OCI-LY3 (cell line): ENCODE data around the gene OSBPL6.

Experiments used
- H2AFZ ChIP-seq: fragments of 200-600, 300-600 bp; shearing (Covaris generic); 2 replicates; pipeline ENCODE4 v1.6.0; 2014; ENCODE audit warnings: antibody characterized with exemption, low read depth, low read length
- H3K27ac ChIP-seq: fragments of 200-600, 300-600 bp; sonication (generic); 2 replicates; pipeline ENCODE4 v1.5.1; 2014; ENCODE audit warnings: mild to moderate bottlenecking, low read length, moderate library complexity, mixed read lengths
- H3K27me3 ChIP-seq: fragments of 200-600, 300-600 bp; sonication (generic); 2 replicates; pipeline ENCODE4 v1.6.1; 2014; ENCODE audit warnings: low read depth, low read length, mixed read lengths
- H3K36me3 ChIP-seq: fragments of 200-600, 300-600 bp; sonication (generic); replicated peaks from 2 replicates; pipeline ENCODE3; 2014; ENCODE audit warnings: low read depth, low read length, mixed read lengths
- H3K4me1 ChIP-seq: fragments of 300-600, 200-600 bp; sonication (generic); 2 replicates; pipeline ENCODE4 v1.6.1; 2014; ENCODE audit warnings: low read length, mixed read lengths
- H3K4me2 ChIP-seq: fragments of 200-600, 300-600 bp; sonication (generic); 2 replicates; pipeline ENCODE4 v1.6.1; 2014; ENCODE audit warnings: low read length, mixed read lengths
- H3K4me3 ChIP-seq: fragments of 300-600, 200-600 bp; sonication (generic); 2 replicates; pipeline ENCODE4 v1.5.1; 2014; ENCODE audit warnings: antibody characterized with exemption, mild to moderate bottlenecking, low read length, moderate library complexity
- H3K79me2 ChIP-seq: fragments of 300-600, 200-600 bp; shearing (Covaris generic); 2 replicates; pipeline ENCODE4 v1.6.1; 2014; ENCODE audit warnings: mild to moderate bottlenecking, low read length, mixed read lengths
- H3K9ac ChIP-seq: fragments of 300-600, 200-600 bp; shearing (Covaris generic); 2 replicates; pipeline ENCODE4 v1.6.0; 2014; ENCODE audit warnings: mild to moderate bottlenecking, low read length, moderate library complexity
- H3K9me3 ChIP-seq: fragments of 200-600, 300-600 bp; shearing (Covaris generic); 2 replicates; pipeline ENCODE4 v1.6.1; 2014; ENCODE audit warnings: low read length, mixed read lengths; ENCODE audit not compliant: insufficient read depth
- H4K20me1 ChIP-seq: fragments of 200-600, 300-600 bp; sonication (generic); 2 replicates; pipeline ENCODE4 v1.6.1; 2016; ENCODE audit warnings: low read length, mixed read lengths; ENCODE audit not compliant: insufficient read depth
- CTCF ChIP-seq: fragments of 200-600, 300-600 bp; sonication (generic); IDR thresholded peaks from 2 replicates; pipeline ENCODE4 v1.5.1; 2014; ENCODE audit warnings: antibody characterized with exemption, low read length, low read depth
- EZH2phosphoT487 ChIP-seq: fragments of 200-600 bp; shearing (Covaris generic); IDR thresholded peaks from 2 replicates; pipeline ENCODE4 v1.6.1; 2018; ENCODE audit warnings: antibody characterized with exemption, mixed run types, low read depth

The OSBPL6 gene

GRCh38 chr2:178279636-178280035 lies 85.3 kb downstream of the OSBPL6 start:
- peaks cover 4% of the 10 kb centered on the region; the same call in 1 of the 2 replicates for H3K27me3 ChIP-seq
- no peak overlapping the region for H2AFZ ChIP-seq
- H3K79me2 ChIP-seq = no peaks in the 10 kb centered on the region
- no peak overlapping the region for H3K4me3 ChIP-seq
- no peak overlapping the region for H3K9ac ChIP-seq
- no peaks in the 10 kb centered on the region for H4K20me1 ChIP-seq
- H3K36me3 ChIP-seq = no peaks in the 10 kb centered on the region
- no peak for TF ChIP-seq CTCF
- TF ChIP-seq EZH2phosphoT487 = no peak
- no peak overlapping the region for H3K27ac ChIP-seq
- no peak overlapping the region for H3K4me2 ChIP-seq
- H3K4me1 ChIP-seq = no peaks in the 10 kb centered on the region
- H3K9me3 ChIP-seq = no peaks in the 10 kb centered on the region

- Histone ChIP-seq H3K9me3 (no peaks in the 10 kb centered on the region), H4K20me1 (no peaks in the 10 kb centered on the region), H3K4me2 (no peak overlapping the region), H3K36me3 (no peaks in the 10 kb centered on the region), H2AFZ (no peak overlapping the region), H3K9ac (no peak overlapping the region), H3K4me3 (no peak overlapping the region), H3K27ac (no peak overlapping the region), H3K27me3 (peaks cover 4% of the 10 kb centered on the region; the same call in 1 of the 2 replicates), H3K4me1 (no peaks in the 10 kb centered on the region), H3K79me2 (no peaks in the 10 kb centered on the region)
- no peak for TF ChIP-seq EZH2phosphoT487
- TF ChIP-seq CTCF = peak; percentile 68
Measured at GRCh38 chr2:178280244-178280852, 86.0 kb downstream of the OSBPL6 start.

GRCh38 chr2:178282075-178282815 lies 87.9 kb downstream of the OSBPL6 start:
- H3K4me3 ChIP-seq = no peak overlapping the region
- H2AFZ ChIP-seq = no peak overlapping the region
- H3K9ac ChIP-seq = no peak overlapping the region
- no peaks in the 10 kb centered on the region for H4K20me1 ChIP-seq
- H3K27ac ChIP-seq = no peak overlapping the region
- H3K4me1 ChIP-seq = no peaks in the 10 kb centered on the region
- H3K27me3 ChIP-seq = peaks cover 4% of the 10 kb centered on the region; the same call in 1 of the 2 replicates
- no peak overlapping the region for H3K4me2 ChIP-seq
- no peaks in the 10 kb centered on the region for H3K79me2 ChIP-seq
- TF ChIP-seq EZH2phosphoT487 (no peak), CTCF (no peak)
- no peaks in the 10 kb centered on the region for H3K9me3 ChIP-seq
- H3K36me3 ChIP-seq = no peaks in the 10 kb centered on the region

- Histone ChIP-seq H3K9ac (no peak overlapping the region), H3K79me2 (no peaks in the 10 kb centered on the region), H3K27ac (no peak overlapping the region), H2AFZ (no peak overlapping the region), H3K4me2 (no peak overlapping the region), H3K9me3 (no peaks in the 10 kb centered on the region), H3K27me3 (no peaks in the 10 kb centered on the region), H3K36me3 (no peaks in the 10 kb centered on the region), H3K4me3 (no peak overlapping the region), H3K4me1 (no peaks in the 10 kb centered on the region), H4K20me1 (no peaks in the 10 kb centered on the region)
- no peak for TF ChIP-seq EZH2phosphoT487
- TF ChIP-seq CTCF = no peak
Measured at GRCh38 chr2:178283341-178283918, 89.1 kb downstream of the OSBPL6 start.
